Large intestine (tissue), 3 donors: ENCODE data around the gene RFX7. TPM values are rescaled to one million over a fixed set of nuclear protein-coding genes. Genes with fewer than 3 reads are reported as not detected.

Experiments used
- DNase-seq, 2 donors: peaks; one replicate each; pipeline versions ENCODE4 v3.0.0 to v3.0.0-alpha.2; 2013
- H3K27ac ChIP-seq: one replicate; pipeline ENCODE4 v1.5.1; 2013; ENCODE audit warnings: low read length
- H3K27me3 ChIP-seq: 2 replicates; pipeline ENCODE4 v1.6.1; 2013; ENCODE audit warnings: low read length; ENCODE audit not compliant: control insufficient read depth, insufficient read depth
- H3K36me3 ChIP-seq: 2 replicates; pipeline ENCODE4 v1.6.1; 2013; ENCODE audit warnings: low read length; ENCODE audit not compliant: control insufficient read depth, insufficient read depth
- H3K4me1 ChIP-seq: one replicate; pipeline ENCODE4 v1.6.1; 2013; ENCODE audit warnings: low read length; ENCODE audit not compliant: control insufficient read depth, insufficient read depth
- H3K4me3 ChIP-seq: one replicate; pipeline ENCODE4 v1.5.1; 2013; ENCODE audit warnings: low read length
- H3K9me3 ChIP-seq: one replicate; pipeline ENCODE4 v1.6.1; 2013; ENCODE audit warnings: mild to moderate bottlenecking, low read depth, low read length, moderate library complexity; ENCODE audit not compliant: control insufficient read depth
- WGBS: methylation state at CpG from one replicate; pipeline ENCODE4 v1.1.5; 2013; ENCODE audit warnings: low lambda C conversion rate; ENCODE audit not compliant: insufficient coverage; 5-methylcytosine and 5-hydroxymethylcytosine counted together
- polyA plus RNA-seq: library from polyadenylated mRNA; unstranded; fragments of 120-200 nt; gene quantifications from one replicate; pipeline ENCODE4 v1.2.1, GENCODE V29; 2013

The RFX7 gene
- polyA plus RNA-seq, 1 donor, result 14.5 TPM

DNA sequence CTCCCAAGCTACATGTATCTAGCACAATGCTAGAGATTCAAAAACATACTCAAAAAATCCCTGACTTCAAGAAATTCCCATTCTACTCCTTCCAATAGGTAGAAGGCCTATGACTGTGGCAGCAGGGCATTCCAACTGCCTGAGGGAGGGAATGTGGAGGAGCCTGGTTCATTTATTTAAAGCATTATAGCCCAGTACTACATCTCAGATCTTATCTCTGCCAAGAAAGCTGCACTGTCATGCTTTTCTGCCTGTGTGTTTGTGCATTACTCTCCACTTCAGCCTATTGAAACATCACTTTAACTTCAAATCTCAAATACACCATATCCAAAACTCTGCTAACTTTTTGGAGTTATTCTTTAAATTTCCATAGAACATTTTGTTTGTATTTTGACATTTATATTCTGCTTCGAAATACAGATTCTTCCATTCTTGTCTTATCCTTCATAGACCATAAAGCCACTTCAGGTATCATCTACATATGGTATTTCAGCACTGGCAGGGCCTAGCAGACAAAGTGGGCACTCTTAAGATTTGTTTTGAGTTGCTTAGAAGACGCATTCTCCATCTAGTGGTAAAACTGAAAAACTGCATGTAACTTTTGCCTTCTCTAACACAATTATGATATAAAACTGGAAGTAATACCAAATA is 191.2 kb downstream of the RFX7 start:
- H3K9me3 ChIP-seq, result no peaks in the 10 kb centered on the region
- H3K27ac ChIP-seq, result no peak overlapping the region
- 43% methylated on average over 1 of the region's 2 CpGs for WGBS
- DNase-seq, result peak in 1 of 2 donors; percentile 20
- no peaks in the 10 kb centered on the region for H3K4me1 ChIP-seq
- no peaks in the 10 kb centered on the region for H3K36me3 ChIP-seq
- no peaks in the 10 kb centered on the region for H3K27me3 ChIP-seq
- H3K4me3 ChIP-seq, result no peak overlapping the region

DNA sequence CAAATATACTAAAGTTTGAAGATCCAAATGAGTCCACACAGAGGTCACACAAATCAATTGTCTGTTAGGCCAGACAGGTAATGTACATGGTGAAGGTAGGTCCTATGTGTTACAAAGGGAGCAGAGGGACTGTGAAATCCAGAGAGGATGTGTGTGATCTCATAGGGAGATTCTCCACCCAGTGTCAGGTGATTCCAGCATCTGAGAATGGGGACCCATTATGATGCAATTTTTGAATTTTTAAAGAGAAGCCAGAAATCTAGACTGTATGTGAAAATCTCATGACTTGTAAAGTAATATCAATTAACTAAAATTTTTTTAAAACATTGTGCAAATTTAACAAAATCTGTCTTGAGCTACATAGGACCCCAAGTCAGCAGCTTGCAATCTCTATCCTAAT is 192.0 kb downstream of the RFX7 start:
- no peak for DNase-seq
- Histone ChIP-seq H3K27me3 (no peaks in the 10 kb centered on the region), H3K27ac (no peak overlapping the region), H3K36me3 (no peaks in the 10 kb centered on the region), H3K4me3 (no peak overlapping the region), H3K4me1 (no peaks in the 10 kb centered on the region), H3K9me3 (no peaks in the 10 kb centered on the region)

DNA sequence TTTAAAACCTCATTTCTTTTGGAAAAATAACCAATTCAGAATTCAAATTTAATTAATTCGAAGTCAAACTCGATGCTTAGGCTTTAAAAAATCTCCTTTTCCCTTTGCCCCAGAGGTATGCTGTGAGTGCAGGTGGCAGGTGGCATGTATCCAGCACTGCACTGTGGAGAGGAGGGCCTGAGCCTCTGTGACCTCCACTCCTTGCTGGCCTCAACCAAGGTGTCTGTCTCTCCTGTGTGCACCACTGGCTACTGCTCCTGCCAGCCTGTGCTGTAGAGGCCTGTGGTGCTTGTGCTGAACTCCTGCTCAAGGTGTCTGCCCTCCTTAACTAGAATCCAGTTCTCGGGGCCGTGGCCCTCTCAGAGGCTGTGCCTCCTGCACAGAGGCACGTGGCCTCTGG is 194.1 kb downstream of the RFX7 start:
- H3K27me3 ChIP-seq, result no peaks in the 10 kb centered on the region
- H3K27ac ChIP-seq, result no peak overlapping the region
- no peak for DNase-seq
- no peaks in the 10 kb centered on the region for H3K36me3 ChIP-seq
- WGBS, result no CpG with 5 or more reads among the region's 5 CpGs
- H3K4me3 ChIP-seq, result no peak overlapping the region
- H3K9me3 ChIP-seq, result no peaks in the 10 kb centered on the region
- H3K4me1 ChIP-seq, result no peaks in the 10 kb centered on the region

DNA sequence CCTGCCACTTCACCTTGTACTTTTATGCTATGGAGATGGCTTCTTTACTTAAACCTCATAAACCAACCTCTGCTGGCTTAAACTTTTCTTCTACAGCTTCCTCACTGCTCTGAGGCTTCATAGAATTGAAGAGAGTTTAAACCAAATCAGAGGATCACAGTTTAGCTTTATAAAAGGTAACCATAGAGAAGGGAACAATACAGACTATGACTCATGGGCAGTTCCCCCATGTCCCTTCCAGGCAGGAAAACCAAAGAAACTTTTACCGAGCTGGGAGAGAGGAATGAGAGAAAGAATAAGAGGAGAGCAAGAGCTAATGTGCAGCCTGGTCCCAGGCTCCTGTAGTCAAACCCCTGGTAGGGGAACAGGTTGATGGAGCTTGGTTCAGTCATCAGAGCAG is 196.3 kb downstream of the RFX7 start:
- H3K27ac ChIP-seq, result no peak overlapping the region
- no peaks in the 10 kb centered on the region for H3K36me3 ChIP-seq
- DNase-seq, result no peak
- peaks cover 15% of the 10 kb centered on the region for H3K4me1 ChIP-seq
- no peaks in the 10 kb centered on the region for H3K27me3 ChIP-seq
- H3K4me3 ChIP-seq, result no peak overlapping the region
- WGBS, result no CpG with 5 or more reads among the region's 1 CpG
- H3K9me3 ChIP-seq, result no peaks in the 10 kb centered on the region

DNA sequence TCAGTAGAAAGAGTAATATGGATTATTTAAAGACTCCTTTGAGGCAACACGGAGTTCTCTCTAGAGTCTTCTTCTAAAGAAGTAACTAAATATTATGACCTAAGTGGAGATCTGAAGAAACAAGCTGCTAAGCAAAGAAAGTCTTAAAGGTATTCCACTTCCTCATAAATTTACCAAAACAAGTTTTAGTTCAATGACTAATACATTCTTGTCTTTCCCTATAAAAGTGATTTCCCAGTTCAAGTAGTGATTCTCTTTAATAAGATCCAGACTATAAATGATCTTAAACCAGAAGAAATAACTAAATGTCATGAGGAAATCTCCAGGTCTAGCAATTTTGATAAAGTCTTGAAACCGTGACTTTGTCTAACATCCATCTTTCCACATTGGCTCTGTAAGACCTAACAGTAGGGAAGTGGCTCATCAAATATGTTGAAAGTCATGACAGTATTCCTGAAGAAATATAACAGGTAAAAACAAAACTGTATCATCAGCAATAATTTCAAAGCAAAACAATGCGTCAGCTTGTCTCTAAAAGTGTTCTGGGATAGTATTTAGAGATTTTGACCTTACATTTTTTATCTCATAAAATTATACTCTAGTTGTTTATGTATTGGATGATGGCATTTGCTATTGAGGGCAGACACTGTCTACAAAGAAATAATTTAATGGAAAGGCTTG is 198.5 kb downstream of the RFX7 start:
- Histone ChIP-seq H3K4me1 (peaks cover 29% of the 10 kb centered on the region), H3K9me3 (no peaks in the 10 kb centered on the region), H3K4me3 (no peak overlapping the region), H3K27ac (no peak overlapping the region), H3K36me3 (no peaks in the 10 kb centered on the region), H3K27me3 (no peaks in the 10 kb centered on the region)
- 97% methylated on average over 3 of the region's 3 CpGs for WGBS
- DNase-seq, result no peak

DNA sequence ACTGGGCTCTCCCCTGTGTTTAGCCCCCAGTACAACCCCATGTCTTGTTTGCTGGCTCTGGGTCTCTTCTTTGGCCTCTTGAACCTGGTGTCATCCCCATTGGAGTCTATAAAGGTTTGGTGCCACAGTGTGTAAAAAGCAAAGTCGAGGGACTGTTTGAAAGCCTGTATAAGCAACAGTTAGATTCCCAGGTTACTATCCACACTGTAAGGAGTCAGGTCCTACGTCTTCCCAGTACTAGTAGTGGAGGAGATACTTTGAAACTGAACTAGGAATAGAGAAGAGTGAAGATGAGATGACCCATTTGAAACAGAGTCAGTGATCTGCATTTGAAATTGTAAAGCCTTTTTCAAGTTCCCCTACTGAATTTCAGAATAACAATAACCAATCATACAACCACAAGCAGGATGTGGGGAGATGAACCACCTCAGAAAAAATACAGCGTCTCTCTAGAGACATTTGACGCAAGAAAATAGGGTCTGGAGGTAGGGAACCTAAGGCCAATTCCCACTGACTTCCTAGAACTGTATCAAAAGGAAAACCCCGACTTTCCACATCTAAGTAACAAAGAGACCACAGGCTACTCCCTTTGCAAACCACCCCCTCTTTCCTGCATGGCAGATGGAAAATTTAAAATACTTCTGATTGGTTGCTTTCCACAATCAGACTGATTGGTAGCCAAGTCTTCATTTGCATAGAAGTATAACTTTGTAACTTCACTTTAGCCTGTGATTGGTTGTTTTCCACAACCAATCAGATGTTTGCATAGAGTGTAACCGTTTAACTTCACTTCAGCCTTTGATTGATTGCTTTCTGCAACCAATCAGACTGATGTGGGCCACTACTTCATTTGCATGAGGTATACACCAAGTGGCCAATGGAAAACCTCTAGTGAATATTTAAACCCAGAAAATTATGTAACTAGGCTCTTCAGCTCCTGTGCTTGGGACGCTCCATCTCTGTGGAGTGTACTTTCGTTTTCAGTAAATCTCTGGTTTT is 200.4 kb downstream of the RFX7 start:
- peaks cover 44% of the 10 kb centered on the region for H3K4me1 ChIP-seq
- no peak for DNase-seq
- WGBS, result no CpG with 5 or more reads among the region's 8 CpGs
- peak overlapping the region; percentile 79 for H3K27ac ChIP-seq
- H3K9me3 ChIP-seq, result no peaks in the 10 kb centered on the region
- H3K36me3 ChIP-seq, result no peaks in the 10 kb centered on the region
- H3K4me3 ChIP-seq, result no peak overlapping the region
- no peaks in the 10 kb centered on the region for H3K27me3 ChIP-seq

DNA sequence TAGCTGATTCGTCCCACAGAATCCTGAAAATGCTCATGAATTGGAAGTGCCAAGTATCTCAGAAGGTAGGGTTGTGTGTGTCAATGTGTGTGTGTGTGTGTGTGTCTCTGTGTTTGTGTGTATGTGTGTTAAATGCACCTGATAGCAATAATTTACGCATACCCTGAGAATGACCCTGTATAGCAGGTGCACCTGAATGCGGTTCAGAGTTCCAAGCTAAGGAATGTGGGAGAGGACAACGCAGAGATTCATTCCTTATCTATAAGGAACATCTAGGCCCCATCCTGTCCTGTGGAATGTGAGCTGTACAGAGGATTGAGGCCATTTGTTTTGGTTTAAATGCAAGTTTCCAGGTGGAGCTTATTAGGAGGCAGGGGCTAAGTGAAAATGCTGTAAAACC is 201.2 kb downstream of the RFX7 start:
- Histone ChIP-seq H3K4me1 (peaks cover 44% of the 10 kb centered on the region), H3K4me3 (no peak overlapping the region), H3K27ac (peak overlapping the region; percentile 79), H3K9me3 (no peaks in the 10 kb centered on the region), H3K27me3 (no peaks in the 10 kb centered on the region), H3K36me3 (no peaks in the 10 kb centered on the region)
- WGBS, result no CpG with 5 or more reads among the region's 4 CpGs
- peak; percentile 77 to 89 for DNase-seq

DNA sequence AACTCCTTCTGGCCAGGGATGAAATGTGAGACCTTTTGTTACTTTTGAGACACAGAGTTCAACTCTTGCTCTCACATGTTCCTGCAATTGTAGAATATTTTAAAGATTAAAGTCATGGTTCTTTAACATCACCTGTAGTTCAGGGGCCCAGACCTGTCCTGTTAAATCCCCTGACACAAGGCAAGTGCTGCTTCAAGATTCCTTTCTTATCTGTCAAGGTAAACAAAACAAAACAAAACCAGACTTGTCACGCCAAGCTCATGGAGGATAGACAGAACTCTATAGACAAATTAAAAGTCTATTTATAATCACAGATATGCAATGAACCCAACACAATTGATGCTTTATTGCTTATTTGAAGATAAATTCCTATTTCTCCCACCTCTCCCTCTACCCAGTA is 201.6 kb downstream of the RFX7 start:
- Histone ChIP-seq H3K27ac (peak overlapping the region; percentile 79), H3K36me3 (no peaks in the 10 kb centered on the region), H3K27me3 (no peaks in the 10 kb centered on the region), H3K4me3 (no peak overlapping the region), H3K9me3 (no peaks in the 10 kb centered on the region), H3K4me1 (peaks cover 44% of the 10 kb centered on the region)
- DNase-seq, result peak in 1 of 2 donors; percentile 50
- WGBS, result 22% methylated on average over 1 of the region's 1 CpG

DNA sequence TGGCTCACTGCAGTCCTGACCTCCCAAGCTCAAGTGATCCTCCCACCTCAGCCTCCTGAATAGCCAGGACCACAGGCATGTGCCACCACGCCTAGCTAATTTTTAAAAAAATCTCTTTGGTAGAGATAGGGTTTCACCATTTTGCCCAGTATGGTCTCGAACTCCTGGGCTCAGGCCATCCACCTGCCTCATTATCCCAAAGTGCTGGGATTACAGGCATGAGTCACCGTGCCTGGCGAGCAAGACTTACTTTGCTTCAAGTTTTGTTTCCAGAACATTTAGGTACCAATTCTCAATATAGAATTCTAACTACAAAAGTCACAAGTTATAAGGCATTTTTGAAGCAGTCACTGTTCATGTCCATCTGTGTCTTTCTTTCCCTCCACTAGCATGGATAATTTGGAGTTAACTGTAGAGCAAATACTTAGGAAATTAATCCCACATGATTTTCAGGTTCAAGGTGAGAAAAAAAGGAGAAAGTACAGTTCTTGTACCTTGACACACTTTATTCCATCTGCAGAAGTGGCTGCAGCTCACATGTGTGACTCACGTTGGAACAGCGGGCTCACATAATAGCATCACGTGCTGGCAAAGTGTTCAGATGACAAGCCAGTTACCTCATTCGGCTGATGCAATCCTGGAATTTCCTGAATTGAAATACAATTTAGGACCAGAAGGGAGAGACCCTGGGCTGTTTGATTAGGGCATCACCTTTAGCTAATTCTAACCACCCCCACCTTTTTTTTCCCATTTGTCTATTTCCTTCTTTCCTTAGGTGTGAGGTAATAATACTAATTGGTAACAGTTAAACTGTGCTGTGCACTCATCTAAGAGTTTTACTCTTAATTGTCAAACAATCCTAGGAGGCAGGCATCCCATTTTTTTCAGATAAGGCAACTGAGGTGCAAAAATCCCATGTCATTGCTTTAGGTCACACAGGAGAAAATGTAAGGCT is 203.3 kb downstream of the RFX7 start:
- Histone ChIP-seq H3K4me3 (no peak overlapping the region), H3K9me3 (no peaks in the 10 kb centered on the region), H3K4me1 (peaks cover 44% of the 10 kb centered on the region), H3K27me3 (no peaks in the 10 kb centered on the region), H3K36me3 (no peaks in the 10 kb centered on the region), H3K27ac (peak overlapping the region; percentile 86)
- WGBS, result no CpG with 5 or more reads among the region's 8 CpGs
- DNase-seq, result peak; percentile 94 to 97
